Heart left ventricle (tissue), 13 donors: ENCODE measurements around the gene KCTD2.

Experiments
- CTCF ChIP-seq, 12 donors: fragments of 200-600 bp; sonication (generic) in 4 of 12; IDR thresholded peaks; one replicate each; pipeline versions ENCODE4 v1.5.0 to v1.8.0; 2018 to 2022; ENCODE audit warnings: antibody characterized with exemption in 12 of 12, mild to moderate bottlenecking in 5 of 12
- POLR2A ChIP-seq, 2 donors: fragments of 450-650 bp; IDR thresholded peaks; one replicate each; pipeline ENCODE4 v1.6.1; 2017; ENCODE audit warnings: antibody characterized with exemption in 2 of 2, mild to moderate bottlenecking in 2 of 2, moderate library complexity in 2 of 2
- donor health status: ischemic (EF 13 %, LVEDD 7.1; RV severe dilation, severe dysfunction).
- donor health status: DM: no; HTN: yes; CAD: no.
- donor health status: DM: no; HTN: no; CAD: no.
- donor health status: ischemic (EF 25% LVEDD 6.9; RV normal size, moderate dysfunction).
- donor health status: ischemic (EF 25% LVEDD 5.7; RV mildly dilated, moderate dysfunction).
- donor health status: ischemic (EF 35%, LVEDD 5.7; RV mildly dilated, moderate dysfunction).
- donor health status: nonischemic (EF 11% LVEDD 7.7; RV severe dilation, severe dysfunction).
- donor health status: DM: yes; HTN: yes; CAD: no.
- donor health status: PGD.
- donor health status: ischemic (EF 29% LVEDD 5.4; RV normal size, mild dysfunction).
- donor health status: nonischemic (EF 23%, LVEDD 6.1; RV moderate dilation, normal function).

- no peak for TF ChIP-seq CTCF (IDR thresholded peaks at IDR 0.05)
- TF ChIP-seq POLR2A (IDR thresholded peaks at IDR 0.05): no peak
These were observed 37.8 kb upstream of the KCTD2 start for GRCh38 chr17:75009139-75009724.
